NCI-H1930 (cell line): Measurements from ENCODE around the gene SEC24B.
"Not testable (repeated sequence)": the region's sequence is repeated elsewhere in the genome, so short reads cannot be mapped to it uniquely, and the experiment has no call there.

ENCODE experiments used
- DNase-seq, 2 experiments: peaks; one replicate each; lab custom pipeline; 2025; lab: John Stamatoyannopoulos, UW

The SEC24B gene

DNA sequence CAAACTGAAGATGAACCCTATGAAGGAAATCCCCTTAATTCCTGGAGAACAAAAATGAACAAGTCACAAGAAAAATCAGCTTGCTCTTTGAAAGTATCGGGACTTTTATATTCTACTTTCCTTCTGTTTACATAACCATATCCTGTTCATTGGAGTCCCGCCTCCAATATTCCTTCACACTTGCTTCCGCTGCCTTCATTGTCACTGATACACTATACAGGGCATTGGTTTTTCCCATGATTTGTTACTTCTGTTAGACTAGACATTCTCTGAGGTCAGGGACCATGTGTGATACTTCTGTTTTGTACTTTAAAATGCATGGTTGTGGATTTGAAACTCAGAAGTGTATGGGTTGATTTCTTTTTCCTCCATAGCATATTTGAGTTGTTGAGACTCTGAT is 145.2 kb downstream of the SEC24B start:
- DNase-seq: no peak

DNA sequence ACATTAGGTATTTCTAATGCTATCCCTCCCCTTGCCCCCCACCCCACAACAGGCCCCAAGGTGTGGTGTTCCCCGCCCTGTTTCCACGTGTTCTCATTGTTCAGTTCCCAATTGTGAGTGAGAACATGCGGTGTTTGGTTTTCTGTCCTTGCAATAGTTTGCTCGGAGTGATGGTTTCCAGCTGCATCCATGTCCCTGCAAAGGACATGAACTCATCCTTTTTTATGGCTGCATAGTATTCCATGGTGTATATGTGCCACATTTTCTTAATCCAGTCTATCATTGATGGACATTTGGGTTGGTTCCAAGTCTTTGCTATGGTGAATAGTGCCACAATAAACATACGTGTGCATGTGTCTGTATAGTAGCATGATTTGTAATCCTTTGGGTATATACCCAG is 146.4 kb downstream of the SEC24B start:
- DNase-seq: not testable (repeated sequence)

DNA sequence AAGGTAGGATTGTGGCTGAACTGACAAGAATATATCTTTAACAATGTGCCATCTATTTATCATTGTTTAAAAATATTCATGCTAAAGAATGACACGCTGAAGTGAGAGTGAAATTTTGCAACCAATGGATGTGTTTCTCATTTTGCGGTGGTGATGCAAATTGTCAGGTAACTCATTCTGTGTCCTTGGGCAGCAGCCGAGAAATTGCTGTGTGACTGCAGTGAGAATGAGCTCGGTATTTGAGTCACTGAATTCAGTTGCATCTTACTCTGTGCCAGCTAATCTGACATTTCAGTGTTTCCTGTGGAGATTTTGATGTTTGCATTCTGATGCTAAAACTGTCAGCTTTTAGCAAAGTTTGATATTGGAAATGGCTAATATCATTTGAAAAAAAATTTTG is 154.6 kb downstream of the SEC24B start:
- DNase-seq: no peak

DNA sequence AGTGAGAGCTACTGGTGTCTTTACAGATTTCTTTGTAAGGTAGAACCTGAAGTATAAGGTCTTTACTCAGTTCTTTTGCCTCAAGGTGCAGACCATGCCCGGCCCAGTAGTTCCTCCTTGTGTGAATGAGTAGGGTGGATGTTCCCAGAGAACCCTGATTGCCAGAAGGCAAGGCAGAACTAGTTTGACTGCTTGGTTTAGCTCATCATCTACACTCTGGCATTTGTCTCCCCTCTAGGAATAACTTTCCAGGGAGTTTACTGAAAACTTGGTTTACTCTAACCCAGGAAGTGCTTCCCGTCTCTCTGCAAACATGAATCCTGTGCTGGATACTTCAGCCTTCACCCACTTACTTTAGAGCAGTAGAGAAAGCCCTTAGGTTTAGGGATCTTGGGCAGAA is 155.5 kb downstream of the SEC24B start:
- DNase-seq: no peak

DNA sequence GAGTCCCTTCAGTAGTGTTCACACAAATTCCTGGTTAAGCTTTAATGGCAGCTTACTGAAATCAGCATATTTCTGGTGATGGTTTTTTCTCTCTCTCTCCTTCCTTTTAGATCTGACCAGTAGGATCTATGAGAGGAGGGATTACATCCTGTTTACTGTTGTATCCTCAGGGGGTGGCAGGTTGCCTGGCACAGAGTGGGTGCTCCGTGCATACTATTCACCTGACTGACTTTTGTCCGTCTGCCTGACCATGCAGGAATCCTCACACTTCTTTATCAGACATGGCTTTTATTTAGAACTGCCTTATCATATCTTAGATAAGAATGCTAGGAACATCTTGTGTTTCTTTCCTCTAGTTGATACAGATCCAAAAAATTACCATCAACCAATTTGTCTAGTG is 156.0 kb downstream of the SEC24B start:
- DNase-seq: no peak
